ELF-1 (cell line): Measurements from ENCODE around the gene TMEM269.

Experiments used
- DNase-seq: peaks from one replicate; pipeline ENCODE4 v3.0.0-alpha.2; 2016; ENCODE audit warnings: low read depth, low spot score

TMEM269 gene, protein sequence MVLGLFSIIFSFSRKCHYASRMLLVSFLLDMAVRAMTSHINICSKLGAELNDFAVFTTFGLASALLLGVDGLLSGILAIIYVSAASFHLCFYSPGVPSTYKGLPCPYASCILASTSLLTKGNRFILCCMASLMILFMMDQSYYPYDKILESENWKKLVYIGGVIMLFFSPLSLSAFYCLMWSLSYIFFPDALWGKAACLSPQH

DNA sequence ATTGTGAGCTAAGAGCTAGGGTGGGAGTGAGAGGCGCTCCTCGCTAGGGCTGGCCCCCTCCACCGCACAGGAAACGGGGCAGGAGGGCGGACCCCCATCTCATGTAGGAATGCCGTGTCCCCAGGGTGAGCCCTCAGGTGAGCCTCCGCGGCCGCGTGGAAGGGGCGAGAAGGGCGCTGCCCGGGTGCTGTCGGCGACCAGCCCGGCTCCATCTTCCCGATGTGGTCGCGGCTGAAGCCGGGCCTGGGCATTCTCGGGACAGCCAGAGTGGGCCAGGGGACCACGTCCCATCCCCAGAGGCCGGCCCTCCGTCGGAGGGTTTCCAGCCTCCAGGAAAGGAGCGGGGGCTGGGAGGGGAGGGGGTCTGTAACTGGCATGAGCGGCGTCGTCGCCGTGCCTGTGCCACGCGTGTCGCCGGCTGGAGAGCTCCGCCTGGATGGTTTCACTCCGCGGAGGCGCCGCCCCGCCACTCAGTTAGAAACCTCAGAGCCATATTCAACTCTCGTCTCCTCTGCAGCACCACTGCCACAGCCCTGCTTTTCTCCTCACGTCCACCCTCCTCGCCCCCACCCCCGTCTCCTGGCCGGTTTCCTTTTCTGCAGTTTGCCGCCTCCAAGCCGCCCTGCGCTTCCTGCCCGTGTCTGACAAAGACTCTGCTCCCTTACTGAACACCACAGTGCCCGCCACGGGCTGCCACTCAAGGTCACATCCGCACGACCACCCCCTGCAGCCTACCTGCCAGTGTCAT, at the start of gene TMEM269:
TMEM269 (plus strand) TSS at position 46 of the 748 bp plus-strand sequence. CDS start 4,903 bp downstream, outside the sequence.
- DNase-seq: no peak

DNA sequence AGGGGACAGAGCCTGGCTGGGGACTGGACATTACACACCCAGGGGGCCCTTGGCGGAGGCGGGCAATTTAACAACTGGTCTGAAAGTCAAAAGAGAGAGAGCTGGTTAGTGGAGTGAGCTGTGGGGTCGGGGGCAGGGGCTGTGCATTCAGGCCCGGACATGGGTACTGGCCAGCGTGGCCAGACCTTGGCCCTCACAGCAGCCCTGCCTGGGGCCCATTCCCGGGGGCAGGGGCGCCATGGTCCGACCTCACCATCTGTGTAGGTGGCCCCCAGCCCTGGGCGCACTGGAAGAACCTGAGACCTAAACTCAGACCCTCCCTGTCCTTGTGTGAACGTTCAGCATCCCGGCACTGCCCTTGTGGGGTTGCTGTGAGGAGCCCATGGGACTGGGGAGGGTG, 49.7 kb upstream of the TMEM269 start:
- no peak for DNase-seq

DNA sequence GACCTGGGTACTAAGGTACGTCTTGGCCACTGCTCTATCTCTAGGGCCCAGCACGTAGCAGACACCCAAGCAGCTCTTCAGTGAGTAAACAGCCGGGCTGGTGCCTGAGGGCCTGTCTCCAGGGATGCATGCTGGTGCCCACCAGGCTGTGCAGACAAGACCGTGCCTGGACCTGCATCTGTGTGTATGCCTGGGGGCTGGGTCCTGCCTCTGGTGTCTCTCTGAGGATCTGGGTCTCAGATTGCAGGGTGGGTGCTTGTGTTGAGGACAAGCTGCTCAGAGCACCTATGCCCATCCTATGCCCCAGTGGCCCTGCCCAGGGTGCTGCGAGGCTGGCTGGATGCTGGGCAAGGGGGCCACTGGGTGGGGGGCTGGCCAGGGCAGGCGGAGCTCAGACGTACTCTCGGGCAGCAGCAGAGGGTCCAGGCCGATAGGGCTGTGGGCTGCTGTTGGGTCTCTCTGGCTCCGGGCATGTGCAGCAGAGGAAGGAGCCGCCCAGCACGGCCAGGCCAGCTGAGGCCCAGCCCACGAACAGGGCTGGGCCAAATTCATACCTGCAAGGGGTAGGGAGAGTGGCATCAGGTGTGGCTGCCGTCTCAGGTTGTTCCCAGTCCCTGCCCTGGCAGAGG, 49.2 kb upstream of the TMEM269 start:
- DNase-seq: no peak

DNA sequence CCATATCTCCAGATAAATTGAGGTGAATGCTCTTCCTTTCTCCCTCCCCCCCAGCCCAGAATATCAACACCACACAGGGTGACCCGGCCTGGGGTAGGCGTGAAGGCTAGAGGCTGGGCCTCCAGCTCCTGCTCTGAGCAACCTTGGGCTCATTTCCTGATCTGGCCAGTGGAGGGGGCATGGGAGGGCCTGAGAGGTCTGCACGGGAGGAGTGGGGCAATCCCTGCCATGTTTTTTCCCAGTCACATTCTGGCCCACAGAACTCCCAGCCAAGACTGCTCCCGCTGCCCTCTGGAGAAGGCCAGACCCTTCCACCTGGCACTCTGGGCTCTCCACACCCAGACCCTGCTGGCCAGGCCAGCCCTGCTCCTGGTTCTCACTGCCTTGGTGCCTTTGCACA, 48.6 kb upstream of the TMEM269 start:
- DNase-seq: no peak

DNA sequence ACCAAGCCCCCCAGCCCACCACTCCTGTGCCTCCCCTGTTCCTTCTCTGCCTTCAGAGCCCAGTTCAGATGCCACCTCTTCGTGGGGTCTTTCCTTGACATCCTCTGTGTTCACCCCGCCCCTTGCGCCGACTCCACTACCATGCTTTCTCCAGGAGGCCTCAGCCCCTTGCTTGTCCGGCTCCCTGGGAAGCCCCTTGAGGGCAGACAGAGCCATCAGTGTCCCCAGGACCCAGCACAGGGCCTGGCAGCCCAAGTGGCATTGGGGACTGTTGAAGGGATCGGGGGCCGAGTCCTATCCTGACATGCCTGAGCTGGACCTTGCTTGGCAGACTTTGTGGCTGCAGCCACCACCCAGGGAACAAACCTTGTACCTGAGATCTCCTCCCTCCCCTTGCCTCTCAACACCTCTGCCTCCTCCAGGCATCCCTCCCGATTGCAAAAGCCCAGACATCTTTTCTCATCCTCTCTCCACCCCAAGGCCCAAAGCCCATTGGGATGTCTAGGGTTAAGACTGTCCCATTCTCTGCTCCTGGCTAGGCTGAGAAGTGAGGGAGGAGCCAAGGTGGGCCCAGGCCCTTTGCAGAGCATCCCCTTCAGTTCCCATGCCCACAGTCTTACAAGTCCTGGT, 48.1 kb upstream of the TMEM269 start:
- DNase-seq: no peak

DNA sequence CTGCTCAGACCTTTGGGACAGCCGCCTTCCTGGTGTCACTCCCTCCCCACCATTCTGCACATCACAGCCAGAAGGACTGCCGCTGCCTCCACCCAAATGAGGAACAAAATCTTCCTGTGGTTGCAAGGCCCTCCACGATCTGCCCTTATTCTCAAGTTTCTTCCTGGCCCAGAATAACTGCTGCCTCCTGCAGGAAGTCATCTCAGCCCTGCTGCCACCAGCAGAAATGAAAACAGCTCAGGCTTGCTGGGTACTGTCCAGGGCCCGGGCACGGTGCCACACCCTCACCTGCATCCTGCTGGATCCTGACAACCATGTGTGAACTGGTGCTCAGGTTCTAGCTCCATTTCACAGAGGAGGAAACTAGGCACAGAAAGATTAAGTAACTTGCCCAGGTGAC, 47.5 kb upstream of the TMEM269 start:
- no peak for DNase-seq

DNA sequence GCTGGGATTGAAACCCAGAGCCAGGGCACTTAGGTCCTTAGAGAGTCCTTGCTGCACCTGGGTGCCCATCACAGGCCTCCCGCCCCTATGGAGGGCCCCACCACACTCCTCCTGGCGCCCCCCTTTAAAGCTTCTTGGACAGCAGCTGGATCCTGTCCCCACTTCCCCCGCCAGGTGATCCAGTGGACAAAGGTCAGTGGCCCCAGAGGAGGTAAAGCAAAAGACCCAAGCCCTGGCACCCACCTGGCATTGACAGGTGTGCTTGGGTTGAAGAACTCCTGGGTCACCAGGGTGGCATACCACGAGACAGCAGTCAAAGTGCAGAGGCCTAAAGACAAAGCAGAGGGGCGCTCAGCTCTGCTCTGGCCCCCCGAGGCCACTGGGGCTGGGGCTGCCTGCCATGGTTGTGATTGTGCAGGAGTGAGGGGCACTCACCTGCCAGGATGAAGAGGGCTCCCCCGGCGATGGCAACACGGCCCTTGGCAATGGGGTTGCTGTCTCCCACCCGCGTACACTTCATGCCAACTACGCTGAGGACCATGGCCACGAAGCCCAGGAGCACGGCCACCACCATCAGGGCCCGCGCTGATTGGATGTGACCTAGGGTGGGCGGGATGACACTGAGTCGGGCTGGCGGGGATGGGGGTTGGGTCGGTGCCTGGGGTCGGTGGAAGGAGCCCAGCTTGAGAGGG, 46.7 kb upstream of the TMEM269 start:
- no peak for DNase-seq

DNA sequence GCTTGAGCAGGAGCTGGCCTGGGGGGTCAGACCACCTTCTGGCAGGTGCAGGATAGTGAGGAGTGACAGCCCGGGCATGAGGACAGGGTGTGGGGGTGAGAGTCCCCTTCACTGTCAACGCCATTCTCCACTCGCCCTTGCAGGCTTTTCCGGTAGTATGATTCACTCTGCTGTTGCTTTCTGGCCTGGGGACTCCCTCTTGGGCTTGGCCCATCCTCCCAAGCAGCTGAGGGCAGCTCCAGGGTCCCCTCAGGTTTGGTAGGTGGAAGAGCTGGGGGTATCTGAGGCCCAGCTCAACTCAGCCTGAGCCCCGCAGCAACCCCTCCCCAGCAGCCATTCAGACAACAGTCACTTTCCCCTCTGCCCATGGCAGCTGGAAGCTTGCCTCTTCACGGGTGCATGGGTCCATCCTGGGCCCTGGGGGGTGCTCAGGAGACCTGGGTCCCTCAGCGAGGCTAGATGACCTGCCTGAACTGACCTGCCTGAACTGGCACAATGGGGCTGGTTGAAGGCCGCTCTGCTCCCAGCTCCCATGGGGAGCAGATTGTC, 46.0 kb upstream of the TMEM269 start:
- DNase-seq: no peak

DNA sequence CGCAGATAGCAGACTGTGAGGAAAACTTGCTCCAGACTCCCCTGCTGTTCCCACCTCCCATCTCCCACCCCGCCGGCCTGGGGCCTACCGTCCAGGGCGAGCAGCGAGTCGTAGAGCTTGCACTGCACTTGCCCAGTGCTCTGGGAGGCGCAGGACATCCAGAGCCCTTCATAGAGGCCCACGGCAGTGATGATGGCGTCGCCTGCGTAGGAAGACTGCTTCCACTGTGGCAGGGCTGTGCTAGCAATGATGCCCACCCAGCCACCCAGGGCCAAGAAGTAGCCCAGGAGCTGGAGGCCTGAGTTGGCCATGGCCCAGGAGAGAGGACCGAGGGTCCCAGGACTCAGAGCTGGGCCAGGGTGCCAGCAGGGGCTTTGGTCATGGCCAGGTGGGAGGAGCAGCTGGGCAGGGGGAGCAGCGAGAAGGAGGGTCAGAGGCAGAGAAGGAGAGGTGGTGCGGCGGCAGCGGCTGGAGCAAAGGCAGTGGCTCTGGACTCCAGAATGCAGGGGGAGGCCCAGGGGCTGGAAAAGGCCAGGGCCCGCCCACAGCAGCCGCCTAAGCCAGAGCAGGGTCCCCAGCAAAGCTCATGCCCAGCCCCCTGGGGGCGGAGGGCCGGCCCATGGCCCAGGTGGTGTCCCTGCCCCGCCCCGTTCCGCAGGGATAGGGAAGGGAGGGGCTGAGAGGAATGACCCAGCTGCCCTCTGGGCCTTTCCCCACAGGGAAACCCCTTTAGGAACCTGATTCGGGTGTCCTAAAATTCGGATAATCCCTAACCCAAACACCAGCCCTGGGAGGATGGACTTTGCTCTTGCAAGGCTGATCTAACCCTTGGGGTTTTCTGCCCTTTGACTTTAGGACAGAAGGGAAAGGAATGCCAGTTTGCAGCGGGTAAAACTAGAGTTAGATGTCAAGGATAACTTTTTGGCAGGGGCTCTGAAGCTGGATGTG, 44.8 kb upstream of the TMEM269 start, which contains the start of gene CLDN19:
CLDN19 (minus strand) TSS at position 484 of the 948 bp plus-strand sequence; CDS start at position 311, 173 bp downstream.
- peak; percentile 94 for DNase-seq

DNA sequence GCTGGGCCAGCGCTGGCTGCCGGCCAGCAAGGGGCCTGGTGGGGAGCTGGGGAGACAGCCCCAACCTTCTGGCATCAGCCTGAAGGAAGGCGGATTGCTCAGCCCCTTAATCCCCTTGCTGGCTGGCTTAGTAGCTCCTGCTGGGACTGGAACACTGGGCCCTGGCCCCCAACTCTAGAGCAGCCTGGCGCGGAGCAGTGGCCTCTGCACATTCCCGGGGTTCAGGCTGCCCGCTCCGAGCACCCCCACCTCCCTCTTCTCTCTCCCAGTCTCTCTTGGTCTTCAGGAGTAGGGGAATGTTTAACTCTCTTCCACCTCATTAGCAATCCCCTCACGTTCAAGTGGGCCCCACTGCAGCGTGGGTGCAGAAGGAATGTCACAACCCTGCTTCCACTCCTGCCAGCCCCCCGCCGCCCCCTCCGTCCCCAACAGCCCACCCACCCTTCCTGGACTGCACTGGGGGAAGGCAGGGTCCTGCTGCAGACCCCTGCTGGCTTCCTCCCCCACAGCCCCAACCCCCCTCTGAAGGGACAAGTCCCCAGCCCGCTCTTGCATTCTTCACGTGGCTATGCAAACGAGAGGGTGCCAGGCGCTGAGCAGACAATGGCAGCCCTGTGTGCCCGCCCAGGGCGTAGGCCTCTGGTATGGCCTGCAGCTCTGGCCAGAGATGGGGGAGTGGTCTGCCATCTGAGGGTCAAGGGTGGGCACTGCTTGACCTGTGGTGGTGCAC, 43.8 kb upstream of the TMEM269 start:
- peak; percentile 41 for DNase-seq

DNA sequence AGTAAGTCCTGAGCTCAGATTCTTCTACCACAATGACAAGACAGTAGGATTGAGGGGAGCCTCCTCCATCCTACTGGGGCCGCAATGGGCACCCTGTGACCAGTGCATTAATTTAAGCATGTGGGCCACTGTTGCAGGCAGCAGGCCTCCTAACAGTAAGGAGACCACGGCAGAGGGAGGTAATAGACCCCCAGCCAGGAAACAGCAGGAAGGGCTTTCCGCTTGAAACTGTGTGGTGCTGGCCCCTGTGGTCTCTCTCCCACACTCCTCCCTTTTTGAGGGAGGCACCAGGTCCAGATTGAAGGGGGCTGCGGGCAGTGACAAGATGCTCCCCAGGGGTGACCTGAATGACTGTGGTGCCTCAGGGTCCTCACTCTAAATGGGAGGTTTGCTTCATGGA, 43.1 kb upstream of the TMEM269 start:
- no peak for DNase-seq

DNA sequence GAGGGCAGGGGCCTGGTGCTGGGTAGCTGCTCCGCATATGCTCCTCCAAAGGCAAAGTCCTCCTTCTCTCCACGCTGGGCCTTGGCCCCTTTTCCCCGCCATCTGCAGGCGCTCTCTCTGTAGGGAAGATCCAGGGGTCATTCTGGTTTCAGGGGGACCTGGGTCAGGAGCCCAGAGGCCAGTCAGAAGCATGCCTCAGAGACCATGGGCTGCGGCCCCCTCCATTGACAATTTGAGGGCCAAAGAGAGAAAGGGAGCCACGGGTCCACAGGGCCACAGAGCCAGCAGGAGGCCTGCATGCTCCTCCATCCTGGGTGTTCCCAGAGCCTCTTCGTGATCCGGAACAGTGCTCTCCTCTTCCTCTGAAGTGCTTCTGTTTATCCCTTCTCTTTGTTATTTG, 42.6 kb upstream of the TMEM269 start:
- no peak for DNase-seq

DNA sequence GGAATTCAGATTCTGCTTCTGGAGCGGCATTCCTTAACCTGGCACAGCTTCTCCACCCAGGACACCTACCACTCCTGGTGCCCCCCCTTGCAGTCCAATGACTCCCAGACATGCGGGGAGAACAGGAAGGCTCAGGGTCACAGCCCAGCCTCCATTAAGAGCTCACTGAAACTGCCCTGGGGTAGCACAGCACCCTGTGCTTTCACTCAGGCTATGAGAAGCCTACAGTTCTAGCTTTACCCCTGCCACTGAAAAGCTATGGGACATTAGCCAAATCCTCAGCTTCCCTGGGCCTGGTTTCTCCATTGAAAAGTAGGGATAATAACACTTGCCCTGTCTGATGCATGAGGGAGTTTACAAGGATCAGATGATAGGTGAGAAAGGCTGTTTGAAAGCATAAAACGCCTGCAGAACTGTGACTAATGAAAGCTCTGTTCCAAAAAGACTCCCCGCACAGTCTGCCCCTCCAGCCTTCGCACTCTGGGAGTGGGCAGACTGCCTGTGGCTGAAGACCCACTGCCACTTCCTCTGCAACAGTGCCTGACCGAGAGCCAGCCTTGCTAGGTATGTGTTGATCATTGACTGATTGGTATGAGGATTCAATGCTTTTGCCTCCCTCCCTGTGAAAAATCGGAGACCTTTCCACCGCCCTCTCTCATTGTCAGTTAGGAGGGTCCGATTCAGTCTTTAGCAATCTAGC, 42.0 kb upstream of the TMEM269 start:
- DNase-seq: no peak

DNA sequence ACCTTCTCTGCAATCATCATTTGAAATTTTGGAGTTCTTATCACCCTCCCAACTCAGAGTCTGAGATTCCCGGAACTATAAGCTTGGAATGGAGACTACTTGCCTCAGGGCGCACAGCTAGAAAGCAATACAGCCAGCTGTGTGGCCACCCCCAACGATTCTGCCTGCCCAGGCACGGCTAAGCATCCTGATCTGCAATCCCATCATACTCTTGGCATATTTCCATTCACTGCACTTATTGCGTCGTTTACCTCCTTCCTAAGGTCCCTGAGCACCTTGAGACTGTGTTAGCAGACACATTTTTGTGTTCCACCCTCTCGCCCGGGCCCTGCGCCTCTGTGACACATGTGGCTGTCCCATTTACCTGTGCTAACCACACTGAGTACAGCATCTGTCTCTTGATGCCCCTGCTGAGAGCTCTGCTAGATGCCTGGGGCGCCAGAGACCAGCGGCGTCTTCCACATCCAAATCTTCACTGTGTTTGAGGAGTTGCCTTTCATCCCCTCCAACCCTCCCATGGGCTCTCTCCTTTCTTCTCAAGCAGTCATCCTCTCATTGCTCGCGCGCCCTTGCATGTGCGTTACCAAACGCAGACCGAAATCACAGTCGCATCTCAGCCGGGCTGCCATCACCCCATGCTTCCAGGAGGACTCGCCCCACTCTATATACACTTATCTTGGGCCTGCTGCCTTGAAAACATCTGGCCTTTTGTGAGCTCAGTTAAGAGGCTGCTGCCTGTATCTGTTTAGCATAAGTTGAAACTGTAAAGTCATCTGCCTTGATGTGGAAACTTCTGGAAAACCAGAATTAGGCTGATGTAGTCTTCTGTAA, 41.3 kb upstream of the TMEM269 start:
- peak; percentile 52 for DNase-seq

DNA sequence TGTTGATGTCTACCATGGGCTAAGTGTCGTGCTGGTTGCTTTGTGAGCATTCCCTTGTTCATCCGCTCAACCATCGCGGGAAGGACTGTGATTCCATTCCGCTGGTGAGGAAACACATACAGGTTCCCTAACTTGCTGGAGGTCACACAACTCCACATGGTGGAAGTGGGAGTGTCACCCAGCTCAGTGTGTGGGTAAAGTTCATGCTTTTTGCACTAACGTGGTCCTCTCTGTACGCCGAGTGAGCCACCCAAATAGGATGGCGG, 40.7 kb upstream of the TMEM269 start:
- no peak for DNase-seq

DNA sequence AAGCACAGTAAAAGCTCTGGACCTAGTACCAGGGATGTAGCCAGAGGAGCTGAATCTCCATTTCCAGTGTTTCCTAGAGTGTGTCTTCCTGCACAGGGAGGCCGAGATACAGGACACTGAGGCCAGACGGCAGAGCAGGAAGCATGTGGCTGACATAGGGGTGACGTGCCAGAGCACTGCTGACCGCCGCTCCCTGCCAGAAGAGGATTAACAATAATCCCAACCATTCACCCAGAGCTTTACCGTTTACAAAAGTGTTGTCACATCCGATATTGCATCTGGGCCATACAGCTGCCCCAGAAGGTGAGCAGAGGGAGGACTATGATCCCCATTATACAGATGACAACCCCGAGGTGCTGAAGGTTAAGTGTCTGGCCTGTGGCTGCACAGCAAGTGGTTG, 38.9 kb upstream of the TMEM269 start:
- no peak for DNase-seq

DNA sequence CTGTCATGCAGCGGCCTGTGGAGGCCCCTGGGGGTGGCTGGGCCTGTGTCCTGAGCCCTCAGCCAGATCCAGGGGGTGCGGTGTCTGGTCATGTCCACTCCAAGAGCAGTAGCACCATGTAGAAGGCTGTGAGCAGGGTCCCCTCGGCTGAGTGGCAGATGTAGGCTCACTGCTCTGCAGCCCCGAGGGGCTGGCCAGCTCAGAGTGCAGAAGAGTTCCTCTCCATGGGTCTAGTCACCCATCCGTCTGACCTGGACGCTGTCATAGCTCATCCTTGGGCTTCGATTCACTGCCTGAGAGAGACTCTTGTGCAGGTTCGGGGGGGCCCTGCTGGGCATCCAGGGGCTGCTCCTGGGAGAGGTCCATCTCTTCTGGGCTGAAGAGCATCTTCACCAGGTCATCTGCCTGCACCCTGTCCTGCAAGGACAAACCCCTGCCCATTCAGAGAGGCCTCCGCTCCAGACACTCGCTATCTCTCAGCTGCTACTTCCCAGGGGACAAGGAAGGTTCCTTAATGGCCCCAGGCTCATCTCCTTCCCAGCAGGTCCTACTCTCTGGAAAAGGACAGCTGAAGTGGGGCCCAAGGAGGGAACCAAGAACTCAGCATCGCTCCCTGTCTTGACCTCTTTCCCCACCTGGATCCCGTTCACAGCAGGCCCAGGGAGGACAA, 38.2 kb upstream of the TMEM269 start:
- no peak for DNase-seq

DNA sequence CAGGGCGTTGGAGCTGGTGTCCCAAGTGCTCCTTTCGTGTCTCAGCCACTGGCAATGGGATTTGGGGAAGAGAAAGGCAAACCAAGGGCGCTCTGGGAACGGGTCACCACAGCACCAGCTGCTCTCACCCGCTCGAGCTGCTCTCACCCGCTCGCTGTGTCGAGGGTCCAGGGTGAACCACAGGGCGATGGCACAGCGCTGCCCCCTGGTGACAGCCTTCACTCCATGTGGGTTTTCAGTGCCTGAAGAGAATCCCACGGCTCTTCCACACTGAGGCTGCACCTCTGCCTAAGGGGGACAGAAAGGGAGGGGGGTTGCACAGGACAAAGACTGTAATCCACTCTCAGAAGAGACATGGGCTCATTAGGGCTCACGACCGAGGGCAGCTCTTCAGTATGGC, 37.7 kb upstream of the TMEM269 start:
- peak; percentile 71 for DNase-seq
